Osteocyte (in vitro differentiated cells): ENCODE data around the gene GHR. TPM values are rescaled to one million over a fixed set of nuclear protein-coding genes. Genes with fewer than 3 reads are reported as not detected.

Experiments used
- DNase-seq: peaks from one replicate; pipeline ENCODE4 v3.0.0; 2021; ENCODE audit warnings: mixed read lengths; ENCODE audit not compliant: unreplicated experiment; ENCODE audit errors: extremely low spot score
- H3K27ac Mint-ChIP-seq: one replicate; pipeline ENCODE4 v1.8.0; 2021; ENCODE audit warnings: mild to moderate bottlenecking, mixed read lengths; ENCODE audit not compliant: unreplicated experiment
- H3K27me3 Mint-ChIP-seq: one replicate; pipeline ENCODE4 v1.8.0; 2021; ENCODE audit warnings: mixed read lengths; ENCODE audit not compliant: unreplicated experiment
- H3K36me3 Mint-ChIP-seq: one replicate; pipeline ENCODE4 v1.8.0; 2021; ENCODE audit warnings: mixed read lengths; ENCODE audit not compliant: unreplicated experiment
- H3K4me1 Mint-ChIP-seq: one replicate; pipeline ENCODE4 v1.8.0; 2021; ENCODE audit warnings: mixed read lengths; ENCODE audit not compliant: unreplicated experiment
- H3K4me3 Mint-ChIP-seq: one replicate; pipeline ENCODE4 v1.8.0; 2021; ENCODE audit warnings: mild to moderate bottlenecking, moderate library complexity, mixed read lengths; ENCODE audit not compliant: unreplicated experiment
- H3K9me3 Mint-ChIP-seq: one replicate; pipeline ENCODE4 v1.8.0; 2021; ENCODE audit warnings: mixed read lengths; ENCODE audit not compliant: unreplicated experiment
- CTCF ChIP-seq: fragments of 200-600 bp; sonication (generic); IDR thresholded peaks from 2 replicates; pipeline ENCODE4 v1.5.0; 2021; ENCODE audit warnings: antibody characterized with exemption, mild to moderate bottlenecking, moderate library complexity
- total RNA-seq: library from RNA; stranded (reverse); gene quantifications from 2 replicates; pipeline ENCODE4 v1.2.1, GENCODE V29; 2021

GHR gene
- total RNA-seq, 1 donor from 2014 or later = 2.3 TPM

- H3K4me3 Mint-ChIP-seq = no peak overlapping the region
- no peaks in the 10 kb centered on the region for H3K9me3 Mint-ChIP-seq
- peaks cover 5% of the 10 kb centered on the region for H3K27me3 Mint-ChIP-seq
- no peaks in the 10 kb centered on the region for H3K36me3 Mint-ChIP-seq
- no peak for TF ChIP-seq CTCF
- H3K4me1 Mint-ChIP-seq = no peaks in the 10 kb centered on the region
- no peak for DNase-seq
- no peak overlapping the region for H3K27ac Mint-ChIP-seq
These were observed 2.8 kb downstream of the GHR start for GRCh38 chr5:42426016-42426415.

- Mint-ChIP-seq H3K27me3 (peaks cover 5% of the 10 kb centered on the region), H3K36me3 (no peaks in the 10 kb centered on the region), H3K4me1 (no peaks in the 10 kb centered on the region), H3K27ac (no peak overlapping the region), H3K9me3 (no peaks in the 10 kb centered on the region), H3K4me3 (no peak overlapping the region)
- TF ChIP-seq CTCF = no peak
- DNase-seq = no peak
These were observed 6.5 kb downstream of the GHR start for GRCh38 chr5:42429694-42430093.

- H3K4me1 Mint-ChIP-seq = no peaks in the 10 kb centered on the region
- no peak overlapping the region for H3K27ac Mint-ChIP-seq
- H3K4me3 Mint-ChIP-seq = no peak overlapping the region
- no peaks in the 10 kb centered on the region for H3K36me3 Mint-ChIP-seq
- no peak for DNase-seq
- H3K9me3 Mint-ChIP-seq = no peaks in the 10 kb centered on the region
- no peak for TF ChIP-seq CTCF
- H3K27me3 Mint-ChIP-seq = peaks cover 2% of the 10 kb centered on the region
These were observed 10.9 kb downstream of the GHR start for GRCh38 chr5:42434047-42434724.

- Mint-ChIP-seq H3K4me3 (no peak overlapping the region), H3K36me3 (no peaks in the 10 kb centered on the region), H3K4me1 (no peaks in the 10 kb centered on the region), H3K27ac (no peak overlapping the region), H3K27me3 (peaks cover 2% of the 10 kb centered on the region), H3K9me3 (no peaks in the 10 kb centered on the region)
- TF ChIP-seq CTCF = no peak
- no peak for DNase-seq
These were observed 12.8 kb downstream of the GHR start for GRCh38 chr5:42436051-42436450.

- Mint-ChIP-seq H3K27ac (no peak overlapping the region), H3K4me1 (no peaks in the 10 kb centered on the region), H3K9me3 (peaks cover 17% of the 10 kb centered on the region), H3K27me3 (no peaks in the 10 kb centered on the region), H3K4me3 (no peak overlapping the region), H3K36me3 (no peaks in the 10 kb centered on the region)
- DNase-seq = no peak
- TF ChIP-seq CTCF = no peak
These were observed 31.2 kb downstream of the GHR start for GRCh38 chr5:42454216-42454995.
